ENCODE results near the gene RALY. TPM values are rescaled to one million over a fixed set of nuclear protein-coding genes. Genes with fewer than 3 reads are reported as not detected.

Gene RALY
- total RNA-seq, 1 experiment from 2014 or later: 164 TPM

- H3K9me3 ChIP-seq (ENCODE audit: control insufficient read depth, insufficient read depth, low read depth, low read length): no peaks in the 10 kb centered on the region
- TF ChIP-seq REST (IDR thresholded peaks at IDR 0.05; ENCODE audit: insufficient read depth in 1 of 2, low read depth in 2 of 2, low read length in 1 of 2): no peak
- no peak for TF ChIP-seq CTCF (IDR thresholded peaks at IDR 0.05)
- TF ChIP-seq SIN3A (IDR thresholded peaks at IDR 0.05; ENCODE audit: borderline replicate concordance, insufficient read depth, low read depth, low read length): no peak
- TF ChIP-seq TCF7L2 (IDR thresholded peaks at IDR 0.05; ENCODE audit: low read depth, low read length): no peak
- TF ChIP-seq POLR2AphosphoS5 (IDR thresholded peaks at IDR 0.05; ENCODE audit: low read depth, low read length): no peak
- BruUV-seq (replicated peaks): no TSS peak
- ChIA-PET POLR2A (no interaction called here), CTCF (no interaction called here)
- H3K4me3 ChIP-seq (ENCODE audit: low read depth in 2 of 2, low read length in 2 of 2): no peak overlapping the region
- DNase-seq (ENCODE audit: low read depth, low spot score): no peak
- H3K27ac ChIP-seq (ENCODE audit: low read length): no peak overlapping the region
- no peak for ATAC-seq
- H3K36me3 ChIP-seq (ENCODE audit: control insufficient read depth, insufficient read depth, low read length): no peaks in the 10 kb centered on the region
- H3K4me1 ChIP-seq (ENCODE audit: control insufficient read depth, insufficient read depth, low read length): peaks cover 2% of the 10 kb centered on the region; the same call in 1 of the 2 replicates
- in situ Hi-C loops (cut with HindIII; ENCODE audit: low pct_unique_long_range_greater_than_20kb, low sequenced_read_pairs) (no loop called here), intact Hi-C loops (cut with micrococcal nuclease; ENCODE audit: unreplicated experiment) (no loop called here)
- H3K27me3 ChIP-seq (ENCODE audit: control insufficient read depth, insufficient read depth, low read length): no peaks in the 10 kb centered on the region
Measured at GRCh38 chr20:33963751-33964150, 30.0 kb upstream of the RALY start.

GRCh38 chr20:33964441-33964840 lies 29.3 kb upstream of the RALY start:
- Histone ChIP-seq H3K4me1 (ENCODE audit: control insufficient read depth, insufficient read depth, low read length) (peaks cover 2% of the 10 kb centered on the region; the same call in 1 of the 2 replicates), H3K27me3 (ENCODE audit: control insufficient read depth, insufficient read depth, low read length) (no peaks in the 10 kb centered on the region), H3K27ac (ENCODE audit: low read length) (no peak overlapping the region), H3K9me3 (ENCODE audit: control insufficient read depth, insufficient read depth, low read depth, low read length) (no peaks in the 10 kb centered on the region), H3K36me3 (ENCODE audit: control insufficient read depth, insufficient read depth, low read length) (no peaks in the 10 kb centered on the region), H3K4me3 (ENCODE audit: low read depth in 2 of 2, low read length in 2 of 2) (no peak overlapping the region)
- DNase-seq (ENCODE audit: low read depth, low spot score): no peak
- no TSS peak for BruUV-seq (replicated peaks)
- CTCF ChIA-PET: no interaction called here
- no peak for ATAC-seq
- POLR2A ChIA-PET: no interaction called here
- intact Hi-C loops (cut with micrococcal nuclease; ENCODE audit: unreplicated experiment) (no loop called here), in situ Hi-C loops (cut with HindIII; ENCODE audit: low pct_unique_long_range_greater_than_20kb, low sequenced_read_pairs) (no loop called here)
- TF ChIP-seq REST (IDR thresholded peaks at IDR 0.05; ENCODE audit: insufficient read depth in 1 of 2, low read depth in 2 of 2, low read length in 1 of 2) (no peak), TCF7L2 (IDR thresholded peaks at IDR 0.05; ENCODE audit: low read depth, low read length) (no peak), POLR2AphosphoS5 (IDR thresholded peaks at IDR 0.05; ENCODE audit: low read depth, low read length) (no peak), CTCF (IDR thresholded peaks at IDR 0.05) (no peak), SIN3A (IDR thresholded peaks at IDR 0.05; ENCODE audit: borderline replicate concordance, insufficient read depth, low read depth, low read length) (no peak)
